ENCODE data around the gene HEXIM1.

Gene HEXIM1

DNA sequence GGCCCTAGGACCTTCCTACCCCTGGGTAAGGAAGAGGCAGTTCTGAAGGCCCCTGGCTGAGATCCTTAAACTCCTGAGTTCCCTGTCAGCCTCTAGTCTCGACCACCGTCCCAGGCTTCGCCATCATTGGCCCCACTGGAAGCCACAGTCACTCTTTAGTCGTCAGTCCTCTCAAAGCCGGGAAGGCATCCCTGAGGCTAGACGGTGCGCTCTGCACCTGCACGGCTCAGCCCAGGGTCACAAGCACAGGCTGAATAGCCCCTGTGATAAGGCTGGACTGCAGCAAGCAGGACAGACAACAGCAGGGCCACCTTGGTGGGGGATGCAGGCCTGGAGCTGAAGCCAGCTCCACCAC, 3.3 kb upstream of the HEXIM1 start:
- DNase-seq (ENCODE audit: low read depth in 2 of 2, low spot score in 1 of 2), result no peak

GRCh38 chr17:45146166-45146565, 2.1 kb upstream of the HEXIM1 start:
- no peak for DNase-seq (ENCODE audit: low read depth in 2 of 2, low spot score in 1 of 2)

DNA sequence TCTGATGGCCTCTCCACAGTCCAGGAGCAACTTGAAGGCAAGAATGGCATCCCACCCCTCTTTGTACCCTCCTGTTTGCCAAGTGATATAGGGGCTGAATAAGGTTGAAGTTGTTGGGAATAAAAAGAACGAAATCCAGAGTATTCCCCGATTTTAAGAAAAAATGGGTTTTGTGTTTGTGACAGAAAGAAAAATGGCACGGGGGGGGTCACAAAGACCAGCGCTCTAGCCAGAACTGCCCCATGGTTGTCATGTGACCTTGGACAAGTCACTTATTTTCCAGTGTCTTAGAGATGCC, 1.7 kb upstream of the HEXIM1 start:
- DNase-seq (ENCODE audit: low read depth in 2 of 2, low spot score in 1 of 2), result no peak

- DNase-seq (ENCODE audit: low read depth in 2 of 2, low spot score in 1 of 2), result no peak
These were observed 1.2 kb upstream of the HEXIM1 start for GRCh38 chr17:45146890-45147580.

DNA sequence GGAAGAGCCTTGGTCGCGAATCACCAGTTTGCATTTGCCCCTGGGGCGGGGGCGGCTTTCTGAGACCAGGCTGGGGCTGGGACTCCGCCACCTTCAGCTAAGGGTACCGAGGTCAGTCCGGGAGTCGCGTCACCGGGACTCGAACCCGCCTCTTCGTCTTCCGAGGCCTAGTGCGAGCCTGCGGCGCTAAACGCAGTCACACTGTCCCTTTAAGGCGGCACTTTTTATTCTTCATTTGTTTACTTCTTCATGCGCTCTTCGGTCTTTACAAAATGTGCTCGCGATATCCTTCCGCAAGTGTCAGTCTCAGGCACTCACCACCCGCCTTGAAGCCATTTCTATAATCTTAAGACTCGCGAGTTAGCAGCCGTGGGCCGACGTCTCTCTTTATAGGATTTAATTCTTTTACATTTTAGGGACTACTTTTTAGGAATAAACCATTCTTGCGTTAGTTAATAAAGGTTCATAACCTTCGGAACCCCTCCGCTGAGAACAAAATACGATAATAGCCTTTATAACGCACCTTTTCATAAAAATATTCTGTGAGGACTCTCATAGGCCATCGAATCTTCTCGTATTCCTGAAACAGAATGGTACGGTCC, 593 bp upstream of the HEXIM1 start:
- DNase-seq (ENCODE audit: low read depth in 2 of 2, low spot score in 1 of 2), result no peak

GRCh38 chr17:45149037-45149668, 878 bp downstream of the HEXIM1 start:
- DNase-seq (ENCODE audit: low read depth in 2 of 2, low spot score in 1 of 2), result no peak

GRCh38 chr17:45149669-45150664, 1.7 kb downstream of the HEXIM1 start:
- DNase-seq (ENCODE audit: low read depth in 2 of 2, low spot score in 1 of 2), result no peak

- DNase-seq (ENCODE audit: low read depth in 2 of 2, low spot score in 1 of 2), result no peak
These were observed 2.9 kb downstream of the HEXIM1 start for GRCh38 chr17:45150911-45151809.

- DNase-seq (ENCODE audit: low read depth in 2 of 2, low spot score in 1 of 2), result no peak
These were observed 6.8 kb downstream of the HEXIM1 start for GRCh38 chr17:45155029-45155428.

DNA sequence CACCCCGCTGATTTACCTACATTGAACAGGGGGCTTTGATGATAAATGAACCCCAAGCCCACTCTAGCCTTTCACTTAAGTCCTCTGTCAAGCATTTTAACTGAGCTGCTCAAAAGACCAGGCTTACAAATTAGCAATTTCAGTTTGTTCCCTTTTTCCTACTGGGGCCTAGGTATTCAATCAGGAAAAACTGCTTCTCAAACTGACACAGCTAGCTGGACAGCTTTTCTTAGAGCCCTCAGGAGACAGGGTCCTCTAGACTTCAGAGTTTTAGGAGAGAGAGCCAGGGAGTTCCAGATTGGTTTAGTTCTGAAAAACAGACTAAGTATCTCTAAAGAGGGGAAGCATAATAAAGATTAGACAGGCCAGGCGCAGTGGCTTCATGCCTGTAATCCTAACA, 7.2 kb downstream of the HEXIM1 start:
- no peak for DNase-seq (ENCODE audit: low read depth in 2 of 2, low spot score in 1 of 2)

DNA sequence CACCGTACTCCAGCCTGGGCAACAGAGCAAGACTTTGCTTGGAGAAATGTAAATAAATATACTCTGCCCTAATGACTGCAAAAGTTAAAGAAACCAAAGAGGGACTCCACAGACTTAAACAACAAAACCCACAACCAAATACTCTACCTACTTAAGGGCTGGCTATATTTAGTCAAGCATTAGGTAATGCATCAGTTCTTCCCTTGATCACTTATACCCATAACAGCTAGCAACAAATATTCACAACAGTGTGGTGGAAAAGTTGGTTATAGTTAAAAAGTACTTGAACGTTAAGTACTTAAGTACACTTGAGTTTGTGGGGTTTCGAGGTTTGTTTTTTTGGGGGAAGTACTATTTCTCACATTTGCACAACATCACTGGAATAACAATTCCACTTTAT, 8.0 kb downstream of the HEXIM1 start:
- no peak for DNase-seq (ENCODE audit: low read depth in 2 of 2, low spot score in 1 of 2)

DNA sequence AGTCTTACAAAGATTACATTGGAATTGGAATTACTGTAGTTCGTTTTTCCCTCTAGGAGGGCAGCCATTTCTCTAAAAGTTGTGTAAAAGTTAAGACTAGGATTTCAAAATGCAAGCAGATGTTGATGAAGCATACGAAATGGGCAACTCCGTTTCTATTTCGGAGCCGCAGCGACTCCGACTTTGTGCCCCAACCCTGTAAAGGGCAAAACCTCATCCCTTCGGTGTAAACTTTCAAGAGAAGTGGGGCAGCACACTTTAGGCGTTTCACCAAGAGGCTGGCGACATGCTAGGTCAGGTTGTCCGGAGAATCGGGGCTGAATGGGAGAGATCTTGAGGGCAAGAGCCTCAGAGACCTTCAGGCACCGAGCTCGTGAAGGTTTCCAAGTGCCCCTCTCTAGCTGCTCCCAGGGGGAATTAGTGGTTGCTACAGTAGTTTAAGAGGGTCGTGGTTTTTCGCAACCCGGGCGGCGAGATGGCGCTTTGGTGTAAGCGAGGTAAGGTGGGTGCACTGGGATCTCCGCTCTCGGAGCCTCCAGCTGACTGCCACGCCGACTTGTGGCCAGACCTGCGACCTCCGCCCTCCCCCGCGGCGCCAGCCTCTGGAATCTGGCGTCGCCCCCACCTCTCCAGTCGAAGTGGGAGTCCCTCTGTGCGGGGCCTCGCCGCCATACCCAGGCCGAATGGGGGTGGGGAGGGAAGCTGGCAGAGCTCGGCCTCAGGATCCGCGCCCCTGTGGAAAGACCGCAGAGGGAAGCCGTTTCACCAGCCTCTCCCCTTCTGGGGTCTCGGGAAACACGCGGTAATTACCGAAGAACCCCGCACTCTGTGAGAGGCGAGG, 12.4 kb downstream of the HEXIM1 start:
- no peak for DNase-seq (ENCODE audit: low read depth in 2 of 2, low spot score in 1 of 2)

- DNase-seq (ENCODE audit: low read depth in 2 of 2, low spot score in 1 of 2), result peak; percentile 96 to 98
These were observed 13.2 kb downstream of the HEXIM1 start, which contains the start of gene HEXIM2 for GRCh38 chr17:45161288-45162024. Gene HEXIM2 (plus strand): TSS chr17:45161875. CDS start chr17:45162794, 919 bp downstream.

DNA sequence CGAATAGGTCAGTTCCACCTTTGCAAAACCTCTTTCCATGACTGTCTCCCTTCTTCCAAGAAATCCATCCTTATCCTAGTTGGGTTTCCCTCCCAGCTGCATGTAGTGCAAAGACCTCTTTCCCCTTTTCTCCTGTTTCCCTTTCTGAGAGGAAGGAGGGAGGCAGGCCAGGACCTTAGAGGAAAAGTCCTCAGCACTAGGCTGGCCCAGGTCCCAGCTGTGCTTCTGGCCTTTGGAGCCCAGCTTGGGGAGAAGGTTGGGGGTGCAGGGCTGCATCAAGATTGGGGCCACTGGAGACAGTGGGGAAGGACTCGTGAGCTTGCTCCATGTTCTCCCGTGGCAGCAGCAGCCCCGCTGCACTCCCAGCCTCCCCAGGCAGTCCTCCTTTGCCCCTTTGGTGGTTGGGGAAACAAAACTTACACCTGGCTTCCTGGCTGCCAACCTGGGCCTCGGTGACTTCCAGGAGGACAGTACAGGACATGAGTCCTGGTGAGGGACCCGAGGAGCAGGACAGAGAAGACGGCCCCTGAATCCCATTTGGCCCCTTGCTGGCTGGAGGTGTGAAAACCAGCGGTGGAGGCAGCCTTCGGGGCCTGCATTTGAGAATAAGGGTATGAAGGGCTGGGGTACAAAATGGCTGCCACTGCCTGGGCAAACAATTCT, 13.9 kb downstream of the HEXIM1 start:
- no peak for DNase-seq (ENCODE audit: low read depth in 2 of 2, low spot score in 1 of 2)

GRCh38 chr17:45164734-45165269, 16.5 kb downstream of the HEXIM1 start:
- no peak for DNase-seq (ENCODE audit: low read depth in 2 of 2, low spot score in 1 of 2)

- no peak for DNase-seq (ENCODE audit: low read depth in 2 of 2, low spot score in 1 of 2)
These were observed 20.9 kb downstream of the HEXIM1 start for GRCh38 chr17:45168991-45169752.

DNA sequence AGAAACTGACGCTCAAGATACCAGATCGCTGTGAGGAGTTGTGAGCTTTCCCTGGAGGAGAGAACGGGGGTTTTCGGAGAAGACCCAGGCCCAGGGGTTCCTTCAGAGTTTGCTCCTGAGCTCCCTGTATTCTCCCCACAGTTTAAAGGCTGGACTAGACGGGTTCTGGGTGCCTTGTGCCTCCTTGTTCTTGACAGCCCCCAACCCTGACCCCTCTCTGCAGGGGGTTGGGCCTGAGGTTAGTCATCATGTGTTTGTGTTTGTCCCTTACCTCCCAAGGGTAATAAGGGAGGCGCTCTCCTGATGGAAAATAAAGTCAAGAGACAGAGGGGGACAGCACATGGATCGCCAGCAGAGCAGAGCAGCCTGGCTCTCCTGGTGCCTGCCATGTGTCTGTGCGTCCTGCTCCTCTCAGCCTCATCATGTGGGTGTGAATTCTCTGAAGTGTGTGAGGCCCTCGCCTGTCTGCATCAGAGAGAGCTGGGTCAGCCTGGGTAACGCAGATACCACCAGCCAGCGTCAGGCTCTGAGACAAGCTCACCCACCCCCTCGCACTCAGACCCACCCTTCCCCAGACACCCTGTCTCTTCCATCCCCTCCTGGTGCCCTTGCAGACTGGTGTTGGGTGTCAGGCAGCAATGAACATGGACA, 22.1 kb downstream of the HEXIM1 start:
- no peak for DNase-seq (ENCODE audit: low read depth in 2 of 2, low spot score in 1 of 2)
